ENCODE measurements around the gene TSPEAR.

TSPEAR gene

GRCh38 chr21:44517175-44517899 lies 194.0 kb downstream of the TSPEAR start:
- H3K27ac ChIP-seq = no peak overlapping the region
- ChIA-PET CTCF (no interaction called here), POLR2A (ENCODE audit: low non-redundant PET) (no interaction called here)
- TF ChIP-seq CTCF (conservative IDR thresholded peaks at IDR 0.05; ENCODE audit: low read depth) = no peak
- peak; percentile 26 for DNase-seq (ENCODE audit: low spot score)

GRCh38 chr21:44516828-44517174 lies 194.6 kb downstream of the TSPEAR start:
- no peak for DNase-seq (ENCODE audit: low spot score)
- no peak overlapping the region for H3K27ac ChIP-seq
- CTCF ChIA-PET = interaction anchor here (0.6 kb wide), 1 partner anchor 41 kb away, joined by 3 read pairs; no protein-coding TSS in a partner anchor

GRCh38 chr21:44516342-44516741 lies 195.0 kb downstream of the TSPEAR start:
- CTCF ChIA-PET = interaction anchor here (0.6 kb wide), 1 partner anchor 41 kb away, joined by 3 read pairs; no protein-coding TSS in a partner anchor

More at GRCh38 chr21:44516828-44517174, 194.6 kb downstream of the TSPEAR start:
- POLR2A ChIA-PET (ENCODE audit: low non-redundant PET) = no interaction called here
- TF ChIP-seq CTCF (conservative IDR thresholded peaks at IDR 0.05; ENCODE audit: low read depth) = no peak

GRCh38 chr21:44515359-44516165 lies 195.8 kb downstream of the TSPEAR start:
- CTCF ChIA-PET = no interaction called here

More at GRCh38 chr21:44516342-44516741, 195.0 kb downstream of the TSPEAR start:
- no peak overlapping the region for H3K27ac ChIP-seq
- no peak for DNase-seq (ENCODE audit: low spot score)
- TF ChIP-seq CTCF (conservative IDR thresholded peaks at IDR 0.05; ENCODE audit: low read depth) = no peak
- POLR2A ChIA-PET (ENCODE audit: low non-redundant PET) = no interaction called here

GRCh38 chr21:44514746-44515358 lies 196.5 kb downstream of the TSPEAR start:
- POLR2A ChIA-PET (ENCODE audit: low non-redundant PET) = no interaction called here
- CTCF ChIA-PET = interaction anchor here (0.7 kb wide), 1 partner anchor 35 kb away, joined by 3 read pairs; no protein-coding TSS in a partner anchor

More at GRCh38 chr21:44515359-44516165, 195.8 kb downstream of the TSPEAR start:
- no peak overlapping the region for H3K27ac ChIP-seq
- POLR2A ChIA-PET (ENCODE audit: low non-redundant PET) = no interaction called here
- no peak for TF ChIP-seq CTCF (conservative IDR thresholded peaks at IDR 0.05; ENCODE audit: low read depth)
- DNase-seq (ENCODE audit: low spot score) = no peak

More at GRCh38 chr21:44514746-44515358, 196.5 kb downstream of the TSPEAR start:
- H3K27ac ChIP-seq = no peak overlapping the region
- no peak for TF ChIP-seq CTCF (conservative IDR thresholded peaks at IDR 0.05; ENCODE audit: low read depth)
- DNase-seq (ENCODE audit: low spot score) = no peak
